HFFc6 (cell line): Measurements from ENCODE around the gene NCKAP5. TPM values are rescaled to one million over a fixed set of nuclear protein-coding genes. Genes with fewer than 3 reads are reported as not detected.

Experiments used
- DNase-seq: peaks from one replicate; pipeline ENCODE4 v3.0.0-alpha.2; 2018
- H3K27ac Mint-ChIP-seq: 2 replicates; pipeline ENCODE4 v1.8.0; 2020; ENCODE audit warnings: mild to moderate bottlenecking, mixed read lengths
- H3K27me3 Mint-ChIP-seq: 2 replicates; pipeline ENCODE4 v1.8.0; 2021; ENCODE audit warnings: mild to moderate bottlenecking, moderate library complexity, mixed read lengths; ENCODE audit not compliant: insufficient read depth
- H3K36me3 Mint-ChIP-seq: 2 replicates; pipeline ENCODE4 v1.8.0; 2021; ENCODE audit warnings: low read depth, mixed read lengths
- H3K4me1 Mint-ChIP-seq: 2 replicates; pipeline ENCODE4 v1.8.0; 2020; ENCODE audit warnings: low read depth, mixed read lengths
- H3K4me3 Mint-ChIP-seq: 2 replicates; pipeline ENCODE4 v1.8.0; 2020; ENCODE audit warnings: mild to moderate bottlenecking, moderate library complexity, mixed read lengths
- H3K9me3 Mint-ChIP-seq: 2 replicates; pipeline ENCODE4 v1.8.0; 2020; ENCODE audit warnings: mild to moderate bottlenecking, mixed read lengths
- CTCF ChIP-seq: fragments of 200-600 bp; sonication (generic); IDR thresholded peaks from 2 replicates; pipeline ENCODE4 v1.5.0; 2021; ENCODE audit warnings: antibody characterized with exemption, mild to moderate bottlenecking
- total RNA-seq, 6 experiments: library from RNA; stranded (reverse); fragmentation: NEBNext Ultra II Directional; extraction: Animal tissue kit (Norgen Biotek cat#: 25700); gene quantifications; 2 replicates in 1 of 6; 3 replicates in 5 of 6; pipeline ENCODE4 v1.2.3, GENCODE V29; 2021

Gene NCKAP5
- total RNA-seq, 6 experiments from 2014 or later: 0.31 to 4.0 (median 3.1) TPM

GRCh38 chr2:132790207-132790785 is 778.0 kb downstream of the NCKAP5 start:
- Mint-ChIP-seq H3K9me3 (no peaks in the 10 kb centered on the region; the same call in 1 of the 2 replicates), H3K27ac (no peak overlapping the region), H3K27me3 (no peaks in the 10 kb centered on the region; the same call in none of the 2 replicates), H3K4me3 (no peak overlapping the region), H3K4me1 (no peaks in the 10 kb centered on the region; the same call in 1 of the 2 replicates), H3K36me3 (no peaks in the 10 kb centered on the region)
- DNase-seq: no peak
- TF ChIP-seq CTCF: no peak

- Mint-ChIP-seq H3K27ac (no peak overlapping the region), H3K36me3 (peaks cover 1% of the 10 kb centered on the region; the same call in 1 of the 2 replicates), H3K27me3 (no peaks in the 10 kb centered on the region; the same call in none of the 2 replicates), H3K4me1 (no peaks in the 10 kb centered on the region), H3K4me3 (no peak overlapping the region), H3K9me3 (no peaks in the 10 kb centered on the region; the same call in 1 of the 2 replicates)
- DNase-seq: no peak
- TF ChIP-seq CTCF: no peak
These were observed 779.2 kb downstream of the NCKAP5 start for GRCh38 chr2:132789066-132789465.

GRCh38 chr2:132788310-132788838 is 779.9 kb downstream of the NCKAP5 start:
- no peak for DNase-seq
- Mint-ChIP-seq H3K27me3 (peaks cover 2% of the 10 kb centered on the region), H3K27ac (no peak overlapping the region), H3K36me3 (peaks cover 5% of the 10 kb centered on the region; the same call in 1 of the 2 replicates), H3K4me1 (no peaks in the 10 kb centered on the region), H3K9me3 (no peaks in the 10 kb centered on the region; the same call in 1 of the 2 replicates), H3K4me3 (no peak overlapping the region)
- TF ChIP-seq CTCF: no peak

- no peaks in the 10 kb centered on the region for H3K4me1 Mint-ChIP-seq
- no peak for DNase-seq
These were observed 784.4 kb downstream of the NCKAP5 start for GRCh38 chr2:132783883-132784282.

GRCh38 chr2:132782176-132782783 is 786.0 kb downstream of the NCKAP5 start:
- Mint-ChIP-seq H3K9me3 (peaks cover 7% of the 10 kb centered on the region; the same call in 1 of the 2 replicates), H3K4me3 (no peak overlapping the region), H3K4me1 (no peaks in the 10 kb centered on the region), H3K27me3 (peaks cover 3% of the 10 kb centered on the region), H3K36me3 (peaks cover 13% of the 10 kb centered on the region; the same call in 1 of the 2 replicates), H3K27ac (no peak overlapping the region)
- DNase-seq: no peak
- TF ChIP-seq CTCF: no peak

More at GRCh38 chr2:132783883-132784282, 784.4 kb downstream of the NCKAP5 start:
- H3K36me3 Mint-ChIP-seq: peaks cover 13% of the 10 kb centered on the region; the same call in 1 of the 2 replicates
- H3K27me3 Mint-ChIP-seq: peaks cover 3% of the 10 kb centered on the region
- H3K27ac Mint-ChIP-seq: no peak overlapping the region
- TF ChIP-seq CTCF: no peak
- H3K9me3 Mint-ChIP-seq: peaks cover 7% of the 10 kb centered on the region; the same call in 1 of the 2 replicates
- H3K4me3 Mint-ChIP-seq: no peak overlapping the region
